Kidney epithelial cell (primary cell): ENCODE results near the gene ZNF784. TPM values are rescaled to one million over a fixed set of nuclear protein-coding genes. Genes with fewer than 3 reads are reported as not detected.
A peak's percentile ranks its signal among the peaks of the same experiment; 100 is the strongest.

Experiments
- DNase-seq: peaks from one replicate; pipeline ENCODE4 v3.0.0-alpha.2; 2010; ENCODE audit warnings: low read depth
- H3K27me3 ChIP-seq: 2 replicates; pipeline ENCODE4 v1.6.0; 2011; ENCODE audit warnings: low read length; ENCODE audit not compliant: control insufficient read depth, insufficient read depth
- H3K36me3 ChIP-seq: 2 replicates; pipeline ENCODE4 v1.5.1; 2011; ENCODE audit warnings: low read length; ENCODE audit not compliant: control insufficient read depth, insufficient read depth
- H3K4me3 ChIP-seq: 2 replicates; pipeline ENCODE4 v1.5.1; 2011; ENCODE audit warnings: low read depth, mild to moderate bottlenecking, control low read depth, low read length
- CTCF ChIP-seq: IDR thresholded peaks from 2 replicates; pipeline ENCODE4 v1.5.1; 2011; ENCODE audit warnings: mild to moderate bottlenecking, moderate library complexity, low read length, control low read depth, inconsistent platforms; ENCODE audit not compliant: insufficient read depth, poor library complexity, severe bottlenecking
- total RNA-seq: library from RNA; depleted of rRNA; stranded (reverse); fragments of >200 nt; gene quantifications from 2 replicates; pipeline ENCODE4 v1.2.3, GENCODE V29; 2015

The ZNF784 gene
- total RNA-seq, 1 donor from 2014 or later = 3.6 TPM

GRCh38 chr19:55643887-55644176, 19.5 kb upstream of the ZNF784 start:
- TF ChIP-seq CTCF = no peak
- Histone ChIP-seq H3K27me3 (no peaks in the 10 kb centered on the region), H3K4me3 (peak overlapping the region; percentile 68), H3K36me3 (peaks cover 4% of the 10 kb centered on the region)
- DNase-seq = no peak

GRCh38 chr19:55643003-55643886, 18.9 kb upstream of the ZNF784 start, which contains the start of gene ZNF581:
Gene ZNF581 (plus strand): TSS chr19:55643649. CDS start chr19:55644572, 923 bp downstream.
- no peak for DNase-seq
- peaks cover 4% of the 10 kb centered on the region for H3K36me3 ChIP-seq
- no peak for TF ChIP-seq CTCF
- H3K4me3 ChIP-seq = peak within 1 kb of the TSS; percentile 68
- H3K27me3 ChIP-seq = no peaks in the 10 kb centered on the region

GRCh38 chr19:55642153-55643002, 18.0 kb upstream of the ZNF784 start:
- DNase-seq = no peak
- no peak for TF ChIP-seq CTCF
- Histone ChIP-seq H3K4me3 (peak overlapping the region; percentile 68), H3K36me3 (peaks cover 4% of the 10 kb centered on the region), H3K27me3 (no peaks in the 10 kb centered on the region)

GRCh38 chr19:55641426-55642152, 17.2 kb upstream of the ZNF784 start:
- H3K27me3 ChIP-seq = no peaks in the 10 kb centered on the region
- no peak for DNase-seq
- no peak for TF ChIP-seq CTCF
- H3K4me3 ChIP-seq = peak overlapping the region; percentile 68
- peaks cover 4% of the 10 kb centered on the region for H3K36me3 ChIP-seq

- DNase-seq = no peak
- Histone ChIP-seq H3K36me3 (peaks cover 4% of the 10 kb centered on the region), H3K4me3 (peak within 1 kb of the TSS; percentile 68), H3K27me3 (no peaks in the 10 kb centered on the region)
- TF ChIP-seq CTCF = no peak
Measured at GRCh38 chr19:55640577-55641425, 16.4 kb upstream of the ZNF784 start, which contains the start of gene ZNF580. Gene ZNF580 (plus strand): TSS chr19:55641002. CDS start chr19:55642509, 1,507 bp downstream.
